Measurements from ENCODE around the gene DISC1. TPM values are rescaled to one million over a fixed set of nuclear protein-coding genes. Genes with fewer than 3 reads are reported as not detected.

Gene DISC1
- total RNA-seq, 1 experiment from 2014 or later, result 0.36 TPM

DNA sequence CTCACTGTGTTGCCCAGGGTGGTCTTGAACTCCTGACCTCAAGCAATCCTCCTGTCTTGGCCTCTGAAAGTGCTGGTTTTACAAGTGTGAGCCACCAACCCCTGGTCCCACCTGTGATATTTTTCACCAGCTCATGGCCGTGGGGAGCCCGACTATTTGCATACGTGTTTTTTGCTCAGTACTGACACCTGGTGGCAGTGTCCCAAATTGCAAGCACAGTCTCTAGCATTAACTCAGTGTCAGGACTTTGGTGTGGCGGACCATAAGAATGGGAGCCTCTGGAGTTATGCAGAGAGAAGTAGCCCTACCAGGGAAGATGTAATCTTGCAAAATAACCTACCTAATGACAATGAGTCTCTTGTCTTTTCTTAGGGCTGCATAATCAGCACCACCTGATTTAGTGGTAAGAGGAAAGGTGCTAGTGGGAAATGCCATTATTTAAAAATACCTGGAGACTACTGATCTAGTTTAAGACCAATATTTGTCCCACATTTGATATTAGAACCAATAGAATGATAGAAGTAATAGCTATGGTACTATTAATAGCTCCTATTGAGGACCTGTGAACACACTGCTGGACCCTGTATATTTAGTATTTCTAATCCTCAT is 305.4 kb downstream of the DISC1 start:
- no peak overlapping the region for H3K27ac ChIP-seq (ENCODE audit: low read length)
- H3K36me3 ChIP-seq (ENCODE audit: control insufficient read depth, insufficient read depth, low read length), result no peaks in the 10 kb centered on the region
- H3K9me3 ChIP-seq (ENCODE audit: control insufficient read depth, insufficient read depth, low read depth, low read length), result no peaks in the 10 kb centered on the region
- ATAC-seq (no peak), DNase-seq (ENCODE audit: low read depth, low spot score) (no peak)
- TF ChIP-seq REST (IDR thresholded peaks at IDR 0.05; ENCODE audit: insufficient read depth in 1 of 2, low read depth in 2 of 2, low read length in 1 of 2), result no peak
- no peak for TF ChIP-seq TCF7L2 (IDR thresholded peaks at IDR 0.05; ENCODE audit: low read depth, low read length)
- TF ChIP-seq POLR2AphosphoS5 (IDR thresholded peaks at IDR 0.05; ENCODE audit: low read depth, low read length), result no peak
- TF ChIP-seq, protein P1, sequence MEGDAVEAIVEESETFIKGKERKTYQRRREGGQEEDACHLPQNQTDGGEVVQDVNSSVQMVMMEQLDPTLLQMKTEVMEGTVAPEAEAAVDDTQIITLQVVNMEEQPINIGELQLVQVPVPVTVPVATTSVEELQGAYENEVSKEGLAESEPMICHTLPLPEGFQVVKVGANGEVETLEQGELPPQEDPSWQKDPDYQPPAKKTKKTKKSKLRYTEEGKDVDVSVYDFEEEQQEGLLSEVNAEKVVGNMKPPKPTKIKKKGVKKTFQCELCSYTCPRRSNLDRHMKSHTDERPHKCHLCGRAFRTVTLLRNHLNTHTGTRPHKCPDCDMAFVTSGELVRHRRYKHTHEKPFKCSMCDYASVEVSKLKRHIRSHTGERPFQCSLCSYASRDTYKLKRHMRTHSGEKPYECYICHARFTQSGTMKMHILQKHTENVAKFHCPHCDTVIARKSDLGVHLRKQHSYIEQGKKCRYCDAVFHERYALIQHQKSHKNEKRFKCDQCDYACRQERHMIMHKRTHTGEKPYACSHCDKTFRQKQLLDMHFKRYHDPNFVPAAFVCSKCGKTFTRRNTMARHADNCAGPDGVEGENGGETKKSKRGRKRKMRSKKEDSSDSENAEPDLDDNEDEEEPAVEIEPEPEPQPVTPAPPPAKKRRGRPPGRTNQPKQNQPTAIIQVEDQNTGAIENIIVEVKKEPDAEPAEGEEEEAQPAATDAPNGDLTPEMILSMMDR (IDR thresholded peaks at IDR 0.05), result peak; percentile 80
- in situ Hi-C loops (cut with HindIII; ENCODE audit: low pct_unique_long_range_greater_than_20kb, low sequenced_read_pairs) (no loop called here), intact Hi-C loops (cut with micrococcal nuclease; ENCODE audit: unreplicated experiment) (no loop called here)
- H3K4me1 ChIP-seq (ENCODE audit: control insufficient read depth, insufficient read depth, low read length), result no peaks in the 10 kb centered on the region
- no peak overlapping the region for H3K4me3 ChIP-seq (ENCODE audit: low read depth in 2 of 2, low read length in 2 of 2)
- no peaks in the 10 kb centered on the region; the same call in 1 of the 2 replicates for H3K27me3 ChIP-seq (ENCODE audit: control insufficient read depth, insufficient read depth, low read length)
- ChIA-PET CTCF (interaction anchor here (1.1 kb wide), 1 partner anchor 175 kb away, joined by 4 read pairs; no protein-coding TSS in a partner anchor), POLR2A (no interaction called here)
- no TSS peak for BruUV-seq (replicated peaks)

- TF ChIP-seq POLR2AphosphoS5 (IDR thresholded peaks at IDR 0.05; ENCODE audit: low read depth, low read length) (no peak), REST (IDR thresholded peaks at IDR 0.05; ENCODE audit: insufficient read depth in 1 of 2, low read depth in 2 of 2, low read length in 1 of 2) (no peak), SIN3A (IDR thresholded peaks at IDR 0.05; ENCODE audit: borderline replicate concordance, insufficient read depth, low read depth, low read length) (no peak), TCF7L2 (IDR thresholded peaks at IDR 0.05; ENCODE audit: low read depth, low read length) (no peak)
- TF ChIP-seq, protein P1 (IDR thresholded peaks at IDR 0.05), result no peak
- ChIA-PET POLR2A (no interaction called here), CTCF (interaction anchor here (0.5 kb wide), 1 partner anchor 10 kb away, joined by 3 read pairs; no protein-coding TSS in a partner anchor)
- DNase-seq (ENCODE audit: low read depth, low spot score) (no peak), ATAC-seq (no peak)
- intact Hi-C loops (cut with micrococcal nuclease; ENCODE audit: unreplicated experiment), result no loop called here
- no peaks in the 10 kb centered on the region for H3K4me1 ChIP-seq (ENCODE audit: control insufficient read depth, insufficient read depth, low read length)
- no peaks in the 10 kb centered on the region for H3K36me3 ChIP-seq (ENCODE audit: control insufficient read depth, insufficient read depth, low read length)
- no peak overlapping the region for H3K4me3 ChIP-seq (ENCODE audit: low read depth in 2 of 2, low read length in 2 of 2)
- no peaks in the 10 kb centered on the region for H3K9me3 ChIP-seq (ENCODE audit: control insufficient read depth, insufficient read depth, low read depth, low read length)
- H3K27ac ChIP-seq (ENCODE audit: low read length), result no peak overlapping the region
- in situ Hi-C loops (cut with HindIII; ENCODE audit: low pct_unique_long_range_greater_than_20kb, low sequenced_read_pairs), result no loop called here
- no TSS peak for BruUV-seq (replicated peaks)
- no peaks in the 10 kb centered on the region; the same call in 1 of the 2 replicates for H3K27me3 ChIP-seq (ENCODE audit: control insufficient read depth, insufficient read depth, low read length)
These were observed 307.4 kb downstream of the DISC1 start for GRCh38 chr1:231933711-231934626.
